Upper lobe of left lung (tissue), 6 donors: ENCODE data around the gene MCM3AP. TPM values are rescaled to one million over a fixed set of nuclear protein-coding genes. Genes with fewer than 3 reads are reported as not detected.
A peak's percentile ranks its signal among the peaks of the same experiment; 100 is the strongest.

Experiments
- ATAC-seq, 2 donors: fragments of 200-7000 bp; cut with Tn5 transposase; one replicate each; pipeline ENCODE4 v1.9.1; 2022; ENCODE audit warnings: mild to moderate bottlenecking in 2 of 2, moderate library complexity in 2 of 2; ENCODE audit not compliant: low FRiP score in 2 of 2
- DNase-seq, 2 donors: peaks; one replicate each; pipeline ENCODE4 v3.0.0-alpha.2; 2019 to 2020
- H3K27ac ChIP-seq, 4 donors: fragments of 200-600 bp; sonication (generic); one replicate each; pipeline ENCODE4 v1.5.1; 2016 to 2019
- H3K27me3 ChIP-seq, 4 donors: fragments of 200-600 bp; sonication (generic); one replicate each; pipeline ENCODE4 v1.5.1; 2017 to 2019
- H3K36me3 ChIP-seq, 4 donors: fragments of 200-600 bp; sonication (generic); one replicate each; pipeline ENCODE4 v1.5.1; 2016 to 2019
- H3K4me1 ChIP-seq, 4 donors: fragments of 200-600 bp; sonication (generic); one replicate each; pipeline ENCODE4 v1.5.1; 2018 to 2019
- H3K4me3 ChIP-seq, 4 donors: fragments of 200-600 bp; sonication (generic); one replicate each; pipeline ENCODE4 v1.5.1; 2017 to 2019; ENCODE audit warnings: mild to moderate bottlenecking in 2 of 4, moderate library complexity in 1 of 4
- H3K9me3 ChIP-seq, 4 donors: fragments of 200-600 bp; sonication (generic); one replicate each; pipeline ENCODE4 v1.5.1; 2018 to 2019
- EP300 ChIP-seq, 4 donors: sonication (generic); formaldehyde crosslinking; IDR thresholded peaks; one replicate each; pipeline ENCODE4 v1.5.1; 2017; ENCODE audit warnings: antibody characterized with exemption in 4 of 4, control low read depth in 2 of 4
- POLR2A ChIP-seq, 4 donors: fragments of 450-650 bp; IDR thresholded peaks; one replicate each; pipeline ENCODE4 v1.5.1; 2016 to 2017; ENCODE audit warnings: antibody characterized with exemption in 4 of 4, mild to moderate bottlenecking in 2 of 4
- POLR2AphosphoS5 ChIP-seq, 2 donors: sonication (generic); formaldehyde crosslinking; IDR thresholded peaks; one replicate each; pipeline ENCODE4 v1.5.1; 2017; ENCODE audit warnings: antibody characterized with exemption in 2 of 2
- WGBS, 2 donors: methylation state at CpG; one replicate each; pipeline ENCODE4 v1.1.5; 2017 to 2018; 5-methylcytosine and 5-hydroxymethylcytosine counted together
- total RNA-seq, 6 donors: library from RNA; depleted of rRNA in 4 of 6; stranded (reverse); fragments of >200 nt in 4 of 6; gene quantifications; one replicate each; pipeline versions ENCODE4 v1.1.0 to v1.2.1, GENCODE V29; 2016 to 2021
- TF ChIP-seq, protein P1 (sequence below), 6 experiments: fragments of 450-650 bp in 4 of 6; fragments of 200-600 bp in 2 of 6; sonication (generic) in 2 of 6; IDR thresholded peaks; one replicate each; pipeline ENCODE4 v1.5.1; 2016 to 2019; ENCODE audit warnings: antibody characterized with exemption in 6 of 6
- donor health status: DM: no; HTN: no; CAD: no; lungs with moderate emphysema.
- donor health status: DM: no; HTN: yes; CAD: no; lungs with severe emphysema.

MCM3AP gene
- total RNA-seq, 6 donors from 2014 or later, result 93.3 to 226 (median 98.4) TPM

DNA sequence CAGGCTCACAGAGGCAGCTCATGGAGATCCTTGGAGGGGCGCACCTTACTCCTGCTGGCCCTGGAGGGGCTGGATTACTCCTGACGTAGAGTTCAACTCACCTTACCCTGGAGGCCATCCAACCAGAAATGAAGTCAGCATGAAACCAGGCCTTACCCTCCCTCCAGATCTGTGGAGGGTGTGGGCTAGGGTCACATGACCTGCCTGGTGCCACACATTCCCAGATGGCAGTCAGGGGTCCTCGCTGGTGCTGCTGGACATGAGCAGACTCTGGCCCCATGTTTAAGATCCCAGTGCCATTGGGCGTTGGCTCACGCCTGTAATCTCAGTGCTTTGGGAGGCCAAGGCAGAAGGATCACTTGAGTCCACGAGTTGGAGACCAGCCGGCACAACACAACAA is 33.8 kb upstream of the MCM3AP start:
- H3K27me3 ChIP-seq, result no peaks in the 10 kb centered on the region
- DNase-seq (no peak), ATAC-seq (no peak)
- no peaks in the 10 kb centered on the region for H3K36me3 ChIP-seq
- WGBS, 2 donors, result 92 to 94% methylated on average over 7 of the region's 7 CpGs
- TF ChIP-seq POLR2AphosphoS5 (IDR thresholded peaks at IDR 0.05) (no peak), POLR2A (IDR thresholded peaks at IDR 0.05) (no peak), EP300 (IDR thresholded peaks at IDR 0.05) (no peak)
- TF ChIP-seq, protein P1, sequence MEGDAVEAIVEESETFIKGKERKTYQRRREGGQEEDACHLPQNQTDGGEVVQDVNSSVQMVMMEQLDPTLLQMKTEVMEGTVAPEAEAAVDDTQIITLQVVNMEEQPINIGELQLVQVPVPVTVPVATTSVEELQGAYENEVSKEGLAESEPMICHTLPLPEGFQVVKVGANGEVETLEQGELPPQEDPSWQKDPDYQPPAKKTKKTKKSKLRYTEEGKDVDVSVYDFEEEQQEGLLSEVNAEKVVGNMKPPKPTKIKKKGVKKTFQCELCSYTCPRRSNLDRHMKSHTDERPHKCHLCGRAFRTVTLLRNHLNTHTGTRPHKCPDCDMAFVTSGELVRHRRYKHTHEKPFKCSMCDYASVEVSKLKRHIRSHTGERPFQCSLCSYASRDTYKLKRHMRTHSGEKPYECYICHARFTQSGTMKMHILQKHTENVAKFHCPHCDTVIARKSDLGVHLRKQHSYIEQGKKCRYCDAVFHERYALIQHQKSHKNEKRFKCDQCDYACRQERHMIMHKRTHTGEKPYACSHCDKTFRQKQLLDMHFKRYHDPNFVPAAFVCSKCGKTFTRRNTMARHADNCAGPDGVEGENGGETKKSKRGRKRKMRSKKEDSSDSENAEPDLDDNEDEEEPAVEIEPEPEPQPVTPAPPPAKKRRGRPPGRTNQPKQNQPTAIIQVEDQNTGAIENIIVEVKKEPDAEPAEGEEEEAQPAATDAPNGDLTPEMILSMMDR (IDR thresholded peaks at IDR 0.05), result no peak
- no peaks in the 10 kb centered on the region for H3K9me3 ChIP-seq
- H3K4me1 ChIP-seq, result peaks cover 13 to 33% (median 23%) of the 10 kb centered on the region in 4 donors
- H3K4me3 ChIP-seq, result no peak overlapping the region
- H3K27ac ChIP-seq, result no peak overlapping the region

DNA sequence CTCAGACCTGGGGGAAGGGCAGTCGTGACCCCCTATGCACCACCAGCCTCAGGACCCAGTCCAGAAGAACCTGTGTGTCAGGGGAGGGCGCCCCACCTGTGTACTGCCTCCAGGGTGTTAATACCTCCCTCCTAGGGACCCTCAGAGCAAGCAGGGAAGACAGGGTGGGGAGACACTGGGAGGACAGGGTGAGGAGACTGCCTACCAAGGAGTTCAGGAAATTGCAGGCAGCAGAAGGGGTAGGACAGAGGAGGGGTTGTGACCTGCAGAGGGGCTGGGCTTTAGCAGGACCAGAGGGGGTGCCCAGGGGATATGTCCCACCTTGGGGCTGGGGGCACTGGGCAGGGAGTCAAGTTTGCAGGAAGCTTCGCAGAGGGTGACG is 33.0 kb upstream of the MCM3AP start:
- WGBS, 2 donors, result 88 to 100% methylated on average over 2 to 4 of the region's 4 CpGs
- Histone ChIP-seq H3K9me3 (no peaks in the 10 kb centered on the region), H3K4me3 (no peak overlapping the region), H3K36me3 (no peaks in the 10 kb centered on the region), H3K4me1 (peaks cover 13 to 33% (median 23%) of the 10 kb centered on the region in 4 donors), H3K27me3 (no peaks in the 10 kb centered on the region), H3K27ac (no peak overlapping the region)
- ATAC-seq (no peak), DNase-seq (no peak)
- no peak for TF ChIP-seq POLR2AphosphoS5 (IDR thresholded peaks at IDR 0.05)
- TF ChIP-seq EP300 (IDR thresholded peaks at IDR 0.05), result no peak
- TF ChIP-seq, protein P1 (IDR thresholded peaks at IDR 0.05), result no peak
- no peak for TF ChIP-seq POLR2A (IDR thresholded peaks at IDR 0.05)

DNA sequence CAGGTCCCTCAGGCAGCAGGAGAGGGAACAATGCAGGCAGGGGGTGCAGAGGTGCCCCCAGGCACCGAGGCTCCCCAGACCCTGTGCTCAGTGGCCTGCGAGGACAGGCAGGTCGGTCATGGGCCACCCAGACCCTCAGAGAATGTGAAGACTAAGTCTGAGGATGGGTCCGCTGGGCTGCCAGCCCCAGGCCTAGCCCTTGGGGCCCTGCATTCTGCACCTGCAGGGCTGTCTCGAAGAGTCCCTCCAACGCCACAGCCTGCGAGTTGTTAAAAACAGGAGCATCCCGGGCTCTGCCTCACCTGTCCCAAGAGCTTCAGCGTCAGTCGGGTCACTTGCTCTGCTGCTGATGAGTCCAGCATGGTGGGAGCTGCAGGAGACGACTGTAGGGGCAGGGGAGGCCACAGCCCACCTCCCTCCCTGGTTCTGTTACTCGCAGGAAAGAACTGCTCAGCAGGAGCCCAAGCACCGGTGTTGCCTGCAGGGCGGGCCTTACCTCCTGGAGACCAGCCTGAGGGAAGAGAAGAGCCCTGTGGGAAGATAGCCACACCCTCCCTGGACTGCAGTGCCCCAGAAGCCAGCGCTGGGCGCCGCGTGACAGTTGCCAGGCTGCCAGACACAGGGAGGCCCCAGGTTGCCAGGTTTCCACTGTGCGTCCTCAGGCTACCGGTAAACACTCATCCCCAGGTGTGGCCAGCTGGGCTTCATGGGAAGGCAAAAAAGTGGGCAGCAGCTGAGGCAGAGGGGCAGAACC is 32.5 kb upstream of the MCM3AP start:
- TF ChIP-seq EP300 (IDR thresholded peaks at IDR 0.05), result no peak
- TF ChIP-seq POLR2AphosphoS5 (IDR thresholded peaks at IDR 0.05), result no peak
- TF ChIP-seq, protein P1 (IDR thresholded peaks at IDR 0.05), result no peak
- peak in 1 of 4 donors; percentile 28 for TF ChIP-seq POLR2A (IDR thresholded peaks at IDR 0.05)
- peak in 1 of 2 donors; percentile 11 for ATAC-seq
- Histone ChIP-seq H3K27me3 (no peaks in the 10 kb centered on the region), H3K4me1 (peaks cover 10 to 28% (median 18%) of the 10 kb centered on the region in 4 donors), H3K9me3 (no peaks in the 10 kb centered on the region), H3K27ac (no peak overlapping the region), H3K36me3 (no peaks in the 10 kb centered on the region), H3K4me3 (peak overlapping the region in 1 of 4 donors; percentile 10)
- 67 to 88% methylated on average over 12 to 20 of the region's 20 CpGs for WGBS, 2 donors
- peak; percentile 42 to 84 for DNase-seq

DNA sequence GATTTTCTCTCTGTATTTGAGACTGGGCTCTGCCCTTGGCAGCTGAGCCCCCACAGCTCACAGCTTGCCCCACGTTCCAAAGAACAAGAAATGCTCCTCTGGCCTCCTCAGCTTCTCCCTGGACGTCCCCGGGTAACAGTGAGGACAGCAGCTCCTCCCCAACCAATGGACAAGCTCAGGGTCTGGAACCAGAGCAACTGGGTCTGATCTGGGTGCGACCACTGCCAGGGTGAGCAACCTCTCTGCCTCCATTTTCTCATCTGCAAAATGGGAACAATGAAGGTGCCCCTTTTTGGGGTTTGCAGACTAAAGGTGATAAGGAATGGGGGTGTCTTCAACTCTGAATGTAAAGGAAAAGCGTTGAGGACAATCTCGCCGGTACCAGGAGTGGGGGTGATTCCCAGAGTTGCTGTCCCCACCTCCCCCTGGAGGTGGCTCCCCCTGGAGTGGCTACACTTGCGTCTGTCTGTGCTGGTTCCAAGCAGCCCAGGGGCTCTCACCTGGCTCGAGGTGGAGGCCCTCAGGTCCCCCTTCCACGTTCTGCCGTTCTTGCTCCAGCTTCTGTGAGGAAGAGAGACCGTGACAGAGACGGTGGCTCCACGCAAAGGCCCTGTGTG is 31.4 kb upstream of the MCM3AP start:
- H3K27me3 ChIP-seq, result no peaks in the 10 kb centered on the region
- peaks cover 0 to 17% (median 7%) of the 10 kb centered on the region in 4 donors for H3K4me1 ChIP-seq
- no peaks in the 10 kb centered on the region for H3K9me3 ChIP-seq
- ATAC-seq (no peak), DNase-seq (no peak)
- WGBS, 2 donors, result 91 to 97% methylated on average over 14 of the region's 14 CpGs
- no peaks in the 10 kb centered on the region for H3K36me3 ChIP-seq
- H3K27ac ChIP-seq, result no peak overlapping the region
- TF ChIP-seq EP300 (IDR thresholded peaks at IDR 0.05) (no peak), POLR2AphosphoS5 (IDR thresholded peaks at IDR 0.05) (no peak), POLR2A (IDR thresholded peaks at IDR 0.05) (no peak)
- TF ChIP-seq, protein P1 (IDR thresholded peaks at IDR 0.05), result no peak
- no peak overlapping the region for H3K4me3 ChIP-seq
